ENCODE measurements around the gene CNOT6.

The CNOT6 gene

GRCh38 chr5:180613814-180614188, 119.6 kb downstream of the CNOT6 start:
- H3K4me3 ChIP-seq, result no peak overlapping the region
- TF ChIP-seq, protein P1, sequence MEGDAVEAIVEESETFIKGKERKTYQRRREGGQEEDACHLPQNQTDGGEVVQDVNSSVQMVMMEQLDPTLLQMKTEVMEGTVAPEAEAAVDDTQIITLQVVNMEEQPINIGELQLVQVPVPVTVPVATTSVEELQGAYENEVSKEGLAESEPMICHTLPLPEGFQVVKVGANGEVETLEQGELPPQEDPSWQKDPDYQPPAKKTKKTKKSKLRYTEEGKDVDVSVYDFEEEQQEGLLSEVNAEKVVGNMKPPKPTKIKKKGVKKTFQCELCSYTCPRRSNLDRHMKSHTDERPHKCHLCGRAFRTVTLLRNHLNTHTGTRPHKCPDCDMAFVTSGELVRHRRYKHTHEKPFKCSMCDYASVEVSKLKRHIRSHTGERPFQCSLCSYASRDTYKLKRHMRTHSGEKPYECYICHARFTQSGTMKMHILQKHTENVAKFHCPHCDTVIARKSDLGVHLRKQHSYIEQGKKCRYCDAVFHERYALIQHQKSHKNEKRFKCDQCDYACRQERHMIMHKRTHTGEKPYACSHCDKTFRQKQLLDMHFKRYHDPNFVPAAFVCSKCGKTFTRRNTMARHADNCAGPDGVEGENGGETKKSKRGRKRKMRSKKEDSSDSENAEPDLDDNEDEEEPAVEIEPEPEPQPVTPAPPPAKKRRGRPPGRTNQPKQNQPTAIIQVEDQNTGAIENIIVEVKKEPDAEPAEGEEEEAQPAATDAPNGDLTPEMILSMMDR (IDR thresholded peaks at IDR 0.05), result no peak
- no peak overlapping the region for H3K27ac ChIP-seq
- DNase-seq (ENCODE audit: low spot score), result no peak

DNA sequence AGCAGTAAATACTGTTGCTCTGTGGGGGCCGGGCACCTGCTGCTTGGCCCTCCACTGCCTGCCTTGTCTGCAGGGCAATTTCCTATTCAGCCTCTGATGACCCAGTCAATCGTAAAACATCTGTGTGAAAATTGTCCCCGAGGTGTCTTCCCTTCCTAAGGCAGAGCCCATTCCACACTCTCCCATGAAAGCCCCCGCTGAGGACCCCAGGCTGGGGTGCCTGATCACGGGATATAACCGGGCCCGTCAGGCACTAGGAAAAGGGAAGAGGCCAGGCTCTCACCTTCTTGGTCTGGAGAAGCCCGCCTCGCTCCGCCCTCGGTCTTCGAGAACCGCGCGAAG, 124.3 kb downstream of the CNOT6 start:
- no peak for DNase-seq (ENCODE audit: low spot score)
- Histone ChIP-seq H3K27ac (no peak overlapping the region), H3K4me3 (peak overlapping the region; percentile 35)
- TF ChIP-seq, protein P1 (IDR thresholded peaks at IDR 0.05), result no peak

DNA sequence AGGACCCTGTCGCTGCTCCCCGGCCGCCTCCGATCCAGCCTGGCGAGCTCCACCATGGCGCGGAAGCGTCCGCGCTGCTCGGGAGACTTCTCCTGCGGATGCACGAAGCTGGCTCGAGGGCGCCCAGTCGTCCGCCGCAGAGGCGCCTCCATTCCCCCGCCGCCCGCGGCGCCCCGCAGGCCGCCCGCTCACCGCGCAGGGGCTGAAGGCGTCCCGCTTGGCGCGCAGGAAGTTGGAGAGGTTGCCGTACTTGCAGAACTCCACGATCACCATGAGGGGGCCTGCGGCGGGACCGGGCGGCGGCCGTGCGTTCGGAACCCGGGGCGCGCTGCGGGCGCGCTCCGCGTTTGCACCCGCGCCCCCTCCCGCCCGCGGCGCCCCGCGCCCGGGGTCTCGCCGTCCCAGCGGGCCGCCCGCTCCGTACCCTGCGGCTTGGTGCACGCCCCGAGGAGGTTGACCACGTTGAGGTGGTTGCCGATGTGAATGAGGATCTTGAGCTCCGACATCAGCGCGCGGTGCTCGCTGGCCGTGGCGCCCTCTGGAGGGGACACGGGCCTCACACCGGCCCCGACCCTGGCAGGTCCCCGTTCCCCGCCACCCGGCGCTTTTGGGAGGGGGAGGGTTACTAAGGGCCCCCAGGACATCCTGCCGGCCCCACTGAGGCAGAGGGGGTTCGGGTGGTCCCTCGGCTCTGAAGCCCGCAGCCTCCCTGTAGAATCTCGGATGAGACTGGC, 124.8 kb downstream of the CNOT6 start:
- no peak for DNase-seq (ENCODE audit: low spot score)
- TF ChIP-seq, protein P1 (IDR thresholded peaks at IDR 0.05), result no peak
- H3K4me3 ChIP-seq, result peak overlapping the region; percentile 35
- H3K27ac ChIP-seq, result no peak overlapping the region

- DNase-seq (ENCODE audit: low spot score), result no peak
- TF ChIP-seq, protein P1 (IDR thresholded peaks at IDR 0.05), result no peak
- Histone ChIP-seq H3K27ac (no peak overlapping the region), H3K4me3 (no peak overlapping the region)
Measured at GRCh38 chr5:180619563-180619915, 125.4 kb downstream of the CNOT6 start.

GRCh38 chr5:180620014-180620413, 125.8 kb downstream of the CNOT6 start:
- TF ChIP-seq, protein P1 (IDR thresholded peaks at IDR 0.05), result no peak
- DNase-seq (ENCODE audit: low spot score), result no peak
- Histone ChIP-seq H3K4me3 (no peak overlapping the region), H3K27ac (no peak overlapping the region)

GRCh38 chr5:180621311-180621710, 127.1 kb downstream of the CNOT6 start:
- H3K4me3 ChIP-seq, result no peak overlapping the region
- TF ChIP-seq, protein P1 (IDR thresholded peaks at IDR 0.05), result no peak
- no peak overlapping the region for H3K27ac ChIP-seq
- DNase-seq (ENCODE audit: low spot score), result no peak

DNA sequence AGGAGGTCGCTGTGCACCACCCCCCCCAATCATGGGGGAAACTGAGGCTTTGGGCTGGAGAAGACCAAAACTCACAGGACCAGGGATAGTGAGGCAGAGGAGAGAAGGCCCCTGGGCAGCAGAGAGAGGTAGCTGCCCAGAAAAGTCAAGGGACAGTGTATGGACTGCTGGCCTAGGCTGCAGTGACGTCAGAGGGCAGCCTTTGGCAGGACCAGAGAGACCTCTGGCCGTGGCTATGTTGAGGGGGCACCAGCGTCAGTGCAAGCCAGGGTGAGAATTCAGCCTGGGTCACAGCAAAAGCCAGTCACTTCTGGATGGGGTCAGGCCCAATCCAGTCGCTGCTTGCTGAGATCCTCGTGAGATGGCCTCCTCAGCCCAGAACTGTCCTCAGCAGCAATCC, 128.7 kb downstream of the CNOT6 start:
- TF ChIP-seq, protein P1 (IDR thresholded peaks at IDR 0.05), result no peak
- Histone ChIP-seq H3K4me3 (no peak overlapping the region), H3K27ac (no peak overlapping the region)
- DNase-seq (ENCODE audit: low spot score), result no peak

Measured in coronary artery (tissue), 2 donors.